ENCODE results near the gene KCNQ1.

Gene KCNQ1

GRCh38 chr11:2459796-2460531, 15.2 kb downstream of the KCNQ1 start:
- H3K4me2 ChIP-seq (ENCODE audit: low read depth, low read length, poor library complexity, severe bottlenecking) = no peak overlapping the region
- H3K9me3 ChIP-seq (ENCODE audit: insufficient read depth, low read depth, low read length) = no peaks in the 10 kb centered on the region
- H3F3A ChIP-seq (ENCODE audit: low read depth) = no peaks in the 10 kb centered on the region
- no peak overlapping the region for H2AFZ ChIP-seq (ENCODE audit: low read length)
- H3K36me3 ChIP-seq (ENCODE audit: insufficient read depth, low read length) = no peaks in the 10 kb centered on the region
- no peaks in the 10 kb centered on the region for H3K27me3 ChIP-seq (ENCODE audit: insufficient read depth, low read length, poor library complexity, severe bottlenecking)
- H4K20me1 ChIP-seq (ENCODE audit: insufficient read depth, low read length, poor library complexity, severe bottlenecking) = no peaks in the 10 kb centered on the region
- H3K4me1 ChIP-seq (ENCODE audit: insufficient read depth, low read length, poor library complexity, severe bottlenecking) = no peaks in the 10 kb centered on the region
- no peak for TF ChIP-seq CTCF (conservative IDR thresholded peaks at IDR 0.05; ENCODE audit: low read length)
- no peak for TF ChIP-seq EZH2phosphoT487 (IDR thresholded peaks at IDR 0.05; ENCODE audit: borderline replicate concordance)
- H3K9ac ChIP-seq (ENCODE audit: low read depth, low read length, poor library complexity, severe bottlenecking) = no peak overlapping the region
- no peaks in the 10 kb centered on the region for H3K79me2 ChIP-seq (ENCODE audit: insufficient read depth, low read length)
- H3K9me2 ChIP-seq (replicated peaks; ENCODE audit: low read depth, low read length) = no peaks in the 10 kb centered on the region
- H3K4me3 ChIP-seq (ENCODE audit: low read length, poor library complexity, severe bottlenecking) = no peak overlapping the region

GRCh38 chr11:2460540-2461252, 15.9 kb downstream of the KCNQ1 start:
- H3K9me2 ChIP-seq (replicated peaks; ENCODE audit: low read depth, low read length) = no peaks in the 10 kb centered on the region
- no peak for TF ChIP-seq EZH2phosphoT487 (IDR thresholded peaks at IDR 0.05; ENCODE audit: borderline replicate concordance)
- TF ChIP-seq CTCF (conservative IDR thresholded peaks at IDR 0.05; ENCODE audit: low read length) = no peak
- no peak overlapping the region for H2AFZ ChIP-seq (ENCODE audit: low read length)
- no peak overlapping the region for H3K4me3 ChIP-seq (ENCODE audit: low read length, poor library complexity, severe bottlenecking)
- H3K79me2 ChIP-seq (ENCODE audit: insufficient read depth, low read length) = no peaks in the 10 kb centered on the region
- H3K4me1 ChIP-seq (ENCODE audit: insufficient read depth, low read length, poor library complexity, severe bottlenecking) = no peaks in the 10 kb centered on the region
- no peaks in the 10 kb centered on the region for H4K20me1 ChIP-seq (ENCODE audit: insufficient read depth, low read length, poor library complexity, severe bottlenecking)
- no peak overlapping the region for H3K9ac ChIP-seq (ENCODE audit: low read depth, low read length, poor library complexity, severe bottlenecking)
- no peaks in the 10 kb centered on the region for H3K36me3 ChIP-seq (ENCODE audit: insufficient read depth, low read length)
- H3K27me3 ChIP-seq (ENCODE audit: insufficient read depth, low read length, poor library complexity, severe bottlenecking) = no peaks in the 10 kb centered on the region
- no peaks in the 10 kb centered on the region for H3F3A ChIP-seq (ENCODE audit: low read depth)
- no peaks in the 10 kb centered on the region for H3K9me3 ChIP-seq (ENCODE audit: insufficient read depth, low read depth, low read length)
- H3K4me2 ChIP-seq (ENCODE audit: low read depth, low read length, poor library complexity, severe bottlenecking) = no peak overlapping the region

DNA sequence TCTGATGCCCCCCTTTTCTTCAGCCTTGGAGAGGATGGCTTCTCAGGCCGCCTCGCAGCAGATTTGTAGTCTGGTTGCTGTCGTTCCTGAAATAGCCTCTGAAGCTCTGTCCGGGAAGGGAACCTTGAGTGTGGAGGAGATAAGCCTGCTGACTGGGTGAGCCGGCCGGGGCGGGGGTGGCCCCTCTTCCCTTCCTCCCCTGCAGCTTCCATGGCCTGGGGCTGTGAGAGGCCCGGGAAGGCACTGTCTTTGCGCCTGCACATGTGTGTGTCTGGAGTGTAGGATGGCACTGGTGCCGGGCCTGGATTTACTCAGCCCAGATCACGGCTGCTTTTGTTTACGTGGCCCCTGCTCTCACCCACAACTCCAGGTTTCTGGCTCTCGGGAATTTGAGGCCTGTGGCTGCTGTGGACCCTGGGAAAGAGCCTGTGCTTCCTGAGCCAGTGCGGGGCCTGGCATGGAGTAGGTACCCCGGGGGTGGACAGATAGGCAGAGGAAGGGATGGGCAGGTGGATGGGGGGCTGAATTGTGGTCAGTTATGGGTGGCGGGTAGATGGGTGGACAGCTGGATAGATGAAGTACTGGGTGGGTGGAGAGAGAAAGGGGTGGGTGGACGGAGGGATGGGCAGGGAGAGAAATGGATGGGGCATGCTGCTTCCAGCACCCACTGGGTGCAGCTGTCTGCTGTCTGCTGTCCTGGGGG, 16.6 kb downstream of the KCNQ1 start:
- Histone ChIP-seq H3K4me2 (ENCODE audit: low read depth, low read length, poor library complexity, severe bottlenecking) (no peak overlapping the region), H3K27me3 (ENCODE audit: insufficient read depth, low read length, poor library complexity, severe bottlenecking) (no peaks in the 10 kb centered on the region), H3F3A (ENCODE audit: low read depth) (no peaks in the 10 kb centered on the region), H3K9ac (ENCODE audit: low read depth, low read length, poor library complexity, severe bottlenecking) (no peak overlapping the region), H3K9me3 (ENCODE audit: insufficient read depth, low read depth, low read length) (no peaks in the 10 kb centered on the region), H3K4me3 (ENCODE audit: low read length, poor library complexity, severe bottlenecking) (no peak overlapping the region), H3K36me3 (ENCODE audit: insufficient read depth, low read length) (no peaks in the 10 kb centered on the region), H3K9me2 (replicated peaks; ENCODE audit: low read depth, low read length) (no peaks in the 10 kb centered on the region), H4K20me1 (ENCODE audit: insufficient read depth, low read length, poor library complexity, severe bottlenecking) (no peaks in the 10 kb centered on the region), H3K4me1 (ENCODE audit: insufficient read depth, low read length, poor library complexity, severe bottlenecking) (peaks cover under 1% of the 10 kb centered on the region), H3K79me2 (ENCODE audit: insufficient read depth, low read length) (no peaks in the 10 kb centered on the region), H2AFZ (ENCODE audit: low read length) (no peak overlapping the region)
- TF ChIP-seq EZH2phosphoT487 (IDR thresholded peaks at IDR 0.05; ENCODE audit: borderline replicate concordance) = no peak
- TF ChIP-seq CTCF (conservative IDR thresholded peaks at IDR 0.05; ENCODE audit: low read length) = no peak

Data from Loucy (cell line).